A549 (cell line): ENCODE measurements around the gene PFKM.

Experiments
- ZSCAN20 ChIP-seq: fragments of 250-450 bp; sonication (Bioruptor Pico); IDR thresholded peaks from 2 replicates; pipeline ENCODE4 v1.8.0; 2022; ENCODE audit warnings: mild to moderate bottlenecking, moderate library complexity
- TF ChIP-seq, protein P1 (sequence below): fragments of >200 bp; sonication (Bioruptor Twin); formaldehyde crosslinking; IDR thresholded peaks from 3 replicates; pipeline ENCODE4 v1.5.1; 2016
- TF ChIP-seq, protein P2 (sequence below): fragments of 200-600 bp; sonication (generic); IDR thresholded peaks from 2 replicates; pipeline ENCODE4 v1.6.1; 2016; ENCODE audit warnings: antibody characterized with exemption, mild to moderate bottlenecking, moderate library complexity

GRCh38 chr12:48074266-48074665 is 44.9 kb upstream of the PFKM start:
- TF ChIP-seq, protein P1, sequence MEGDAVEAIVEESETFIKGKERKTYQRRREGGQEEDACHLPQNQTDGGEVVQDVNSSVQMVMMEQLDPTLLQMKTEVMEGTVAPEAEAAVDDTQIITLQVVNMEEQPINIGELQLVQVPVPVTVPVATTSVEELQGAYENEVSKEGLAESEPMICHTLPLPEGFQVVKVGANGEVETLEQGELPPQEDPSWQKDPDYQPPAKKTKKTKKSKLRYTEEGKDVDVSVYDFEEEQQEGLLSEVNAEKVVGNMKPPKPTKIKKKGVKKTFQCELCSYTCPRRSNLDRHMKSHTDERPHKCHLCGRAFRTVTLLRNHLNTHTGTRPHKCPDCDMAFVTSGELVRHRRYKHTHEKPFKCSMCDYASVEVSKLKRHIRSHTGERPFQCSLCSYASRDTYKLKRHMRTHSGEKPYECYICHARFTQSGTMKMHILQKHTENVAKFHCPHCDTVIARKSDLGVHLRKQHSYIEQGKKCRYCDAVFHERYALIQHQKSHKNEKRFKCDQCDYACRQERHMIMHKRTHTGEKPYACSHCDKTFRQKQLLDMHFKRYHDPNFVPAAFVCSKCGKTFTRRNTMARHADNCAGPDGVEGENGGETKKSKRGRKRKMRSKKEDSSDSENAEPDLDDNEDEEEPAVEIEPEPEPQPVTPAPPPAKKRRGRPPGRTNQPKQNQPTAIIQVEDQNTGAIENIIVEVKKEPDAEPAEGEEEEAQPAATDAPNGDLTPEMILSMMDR, result no peak
- TF ChIP-seq ZSCAN20 (CRISPR knock-in tag), result no peak
- TF ChIP-seq, protein P2, sequence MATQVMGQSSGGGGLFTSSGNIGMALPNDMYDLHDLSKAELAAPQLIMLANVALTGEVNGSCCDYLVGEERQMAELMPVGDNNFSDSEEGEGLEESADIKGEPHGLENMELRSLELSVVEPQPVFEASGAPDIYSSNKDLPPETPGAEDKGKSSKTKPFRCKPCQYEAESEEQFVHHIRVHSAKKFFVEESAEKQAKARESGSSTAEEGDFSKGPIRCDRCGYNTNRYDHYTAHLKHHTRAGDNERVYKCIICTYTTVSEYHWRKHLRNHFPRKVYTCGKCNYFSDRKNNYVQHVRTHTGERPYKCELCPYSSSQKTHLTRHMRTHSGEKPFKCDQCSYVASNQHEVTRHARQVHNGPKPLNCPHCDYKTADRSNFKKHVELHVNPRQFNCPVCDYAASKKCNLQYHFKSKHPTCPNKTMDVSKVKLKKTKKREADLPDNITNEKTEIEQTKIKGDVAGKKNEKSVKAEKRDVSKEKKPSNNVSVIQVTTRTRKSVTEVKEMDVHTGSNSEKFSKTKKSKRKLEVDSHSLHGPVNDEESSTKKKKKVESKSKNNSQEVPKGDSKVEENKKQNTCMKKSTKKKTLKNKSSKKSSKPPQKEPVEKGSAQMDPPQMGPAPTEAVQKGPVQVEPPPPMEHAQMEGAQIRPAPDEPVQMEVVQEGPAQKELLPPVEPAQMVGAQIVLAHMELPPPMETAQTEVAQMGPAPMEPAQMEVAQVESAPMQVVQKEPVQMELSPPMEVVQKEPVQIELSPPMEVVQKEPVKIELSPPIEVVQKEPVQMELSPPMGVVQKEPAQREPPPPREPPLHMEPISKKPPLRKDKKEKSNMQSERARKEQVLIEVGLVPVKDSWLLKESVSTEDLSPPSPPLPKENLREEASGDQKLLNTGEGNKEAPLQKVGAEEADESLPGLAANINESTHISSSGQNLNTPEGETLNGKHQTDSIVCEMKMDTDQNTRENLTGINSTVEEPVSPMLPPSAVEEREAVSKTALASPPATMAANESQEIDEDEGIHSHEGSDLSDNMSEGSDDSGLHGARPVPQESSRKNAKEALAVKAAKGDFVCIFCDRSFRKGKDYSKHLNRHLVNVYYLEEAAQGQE, result no peak
